K562 (cell line): ENCODE measurements around the gene ATP8B2. TPM values are rescaled to one million over a fixed set of nuclear protein-coding genes. Genes with fewer than 3 reads are reported as not detected.
"Not testable (repeated sequence)": the region's sequence is repeated elsewhere in the genome, so short reads cannot be mapped to it uniquely, and the experiment has no call there.

Source experiments
- ATAC-seq: fragments of 200-7000 bp; cut with Tn5 transposase; 3 replicates; pipeline ENCODE4 v1.9.1; 2020; ENCODE audit warnings: moderate library complexity
- BruUV-seq: library from RNA; stranded (reverse); fragments of 400-500 nt; replicated peaks from 2 replicates; lab custom pipeline; 2021; lab: Mats Ljungman, UMichigan
- CTCF ChIA-PET: fragments of 300-600 bp; formaldehyde crosslinking; extraction: SDS; loops from one replicate; lab custom pipeline; 2021; ENCODE audit warnings: low intra/inter-chr PET ratio; lab: Yijun Ruan, JAX
- POLR2A ChIA-PET: fragments of 300-600, 350-650 bp; sonication (Branson Sonifier 250); formaldehyde crosslinking; extraction: SDS; loops from one replicate; lab custom pipeline; 2021; ENCODE audit warnings: antibody characterized with exemption, inconsistent platforms; lab: Yijun Ruan, JAX
- DNase-seq, 4 experiments: peaks; one replicate each; pipeline versions ENCODE4 v3.0.0 to v3.0.0-alpha.2; 2011 to 2018; ENCODE audit warnings: low spot score in 3 of 4, mixed read lengths in 3 of 4; ENCODE audit errors: extremely low read depth in 1 of 4
- FAIRE-seq: peaks from 2 replicates; lab custom pipeline; 2011; peaks lifted over from hg19 to GRCh38; lab: Jason Lieb, UNC
- H2AFZ ChIP-seq: 2 replicates; pipeline ENCODE4 v1.6.0; 2011; ENCODE audit warnings: low read depth, low read length, control low read depth, inconsistent platforms
- H3K27ac ChIP-seq: fragments of 200-600 bp; 3 replicates; pipeline ENCODE4 v1.8.0; 2011; ENCODE audit warnings: low read depth, mild to moderate bottlenecking, control low read depth, inconsistent platforms, low read length, moderate library complexity, mixed read lengths; ENCODE audit errors: extremely low read depth
- H3K27me3 ChIP-seq, 2 experiments: fragments of 300-600 bp in 1 of 2; 2 replicates in 1 of 2; 3 replicates in 1 of 2; pipeline versions ENCODE4 v1.6.0 to v1.8.0; 2011; ENCODE audit warnings: inconsistent platforms in 2 of 2, low read length in 2 of 2, mild to moderate bottlenecking in 1 of 2, mixed read lengths in 1 of 2, moderate library complexity in 1 of 2; ENCODE audit not compliant: control insufficient read depth in 2 of 2, insufficient read depth in 2 of 2
- H3K36me3 ChIP-seq: fragments of 300-600 bp; 3 replicates; pipeline ENCODE4 v1.8.0; 2011; ENCODE audit warnings: mild to moderate bottlenecking, low read length, inconsistent platforms; ENCODE audit not compliant: control insufficient read depth, insufficient read depth
- H3K4me1 ChIP-seq, 2 experiments: fragments of 200-600 bp in 1 of 2; replicated peaks in 1 of 2; 2 replicates in 1 of 2; 3 replicates in 1 of 2; pipeline versions ENCODE4 v1.5.1 to v1.8.0; 2011; ENCODE audit warnings: inconsistent platforms in 2 of 2, low read length in 2 of 2, mild to moderate bottlenecking in 1 of 2, mixed read lengths in 1 of 2, moderate library complexity in 1 of 2; ENCODE audit not compliant: control insufficient read depth in 2 of 2, insufficient read depth in 2 of 2
- H3K4me2 ChIP-seq: 2 replicates; pipeline ENCODE4 v1.6.1; 2011; ENCODE audit warnings: low read length, control low read depth, inconsistent platforms, mixed read lengths; ENCODE audit not compliant: insufficient read depth
- H3K4me3 ChIP-seq: fragments of 200-600 bp; sonication (generic), shearing (Covaris generic); 2 replicates; pipeline ENCODE4 v1.5.1; 2016; ENCODE audit warnings: control low read depth, inconsistent platforms
- H3K79me2 ChIP-seq: fragments of 200-600 bp; 3 replicates; pipeline ENCODE4 v1.8.0; 2011; ENCODE audit warnings: low read length, inconsistent platforms; ENCODE audit not compliant: control insufficient read depth, insufficient read depth
- H3K9ac ChIP-seq, 2 experiments: 2 replicates each; pipeline versions ENCODE4 v1.6.0 to v1.6.1; 2011; ENCODE audit warnings: low read depth in 2 of 2, low read length in 2 of 2, control low read depth in 1 of 2, inconsistent platforms in 1 of 2, mild to moderate bottlenecking in 1 of 2, mixed read lengths in 1 of 2; ENCODE audit not compliant: insufficient read depth in 1 of 2
- H3K9me1 ChIP-seq: one replicate; pipeline ENCODE4 v1.6.0; 2011; ENCODE audit warnings: inconsistent platforms, mild to moderate bottlenecking, low read length, moderate library complexity; ENCODE audit not compliant: control insufficient read depth, insufficient read depth
- H3K9me3 ChIP-seq: replicated peaks from 2 replicates; pipeline ENCODE4 v1.5.1; 2011; ENCODE audit warnings: low read depth, low read length, inconsistent platforms; ENCODE audit not compliant: control insufficient read depth, insufficient read depth
- H4K20me1 ChIP-seq: replicated peaks from 2 replicates; pipeline ENCODE4 v1.6.1; 2011; ENCODE audit warnings: low read length, inconsistent platforms, mixed read lengths; ENCODE audit not compliant: control insufficient read depth, insufficient read depth
- CTCF ChIP-seq, 3 experiments: IDR thresholded peaks in 2 of 3; conservative IDR thresholded peaks in 1 of 3; 2 replicates each; pipeline ENCODE4 v1.5.1; 2011 to 2012; ENCODE audit warnings: low read length in 3 of 3, mild to moderate bottlenecking in 3 of 3, control low read depth in 2 of 3, improper control_type of control experiment in 1 of 3, inconsistent platforms in 1 of 3, low read depth in 1 of 3, mixed read lengths in 1 of 3, moderate library complexity in 1 of 3; ENCODE audit not compliant: insufficient read depth in 2 of 3
- MNT ChIP-seq, 2 experiments: fragments of 450-650 bp; conservative IDR thresholded peaks; 2 replicates each; pipeline ENCODE4 v1.6.1; 2017; ENCODE audit warnings: mild to moderate bottlenecking in 2 of 2, moderate library complexity in 2 of 2
- TRIM24 ChIP-seq, 2 experiments: fragments of 450-650 bp; IDR thresholded peaks; 2 replicates each; pipeline ENCODE4 v1.6.1; 2016
- TRIM28 ChIP-seq: fragments of 450-650 bp; IDR thresholded peaks from 2 replicates; pipeline ENCODE4 v1.6.1; 2017
- UBTF ChIP-seq, 2 experiments: IDR thresholded peaks; 2 replicates each; pipeline ENCODE4 v1.6.1; 2012; ENCODE audit warnings: improper control_type of control experiment in 2 of 2, low read depth in 2 of 2, low read length in 2 of 2, borderline replicate concordance in 1 of 2
- ZFP36 ChIP-seq: fragments of 150-350 bp; IDR thresholded peaks from 2 replicates; pipeline ENCODE4 v1.6.1; 2018; ENCODE audit warnings: low read length, low read depth; ENCODE audit not compliant: partially characterized antibody
- ZNF431 ChIP-seq: sonication (generic); formaldehyde crosslinking; IDR thresholded peaks from 2 replicates; pipeline ENCODE4 v1.8.0; 2022; ENCODE audit warnings: mild to moderate bottlenecking, missing genetic modification reagents
- WGBS: fragments of 100-300 bp; shearing (Covaris generic); methylation state at CpG from one replicate; pipeline ENCODE4 v1.1.6; 2016; ENCODE audit warnings: low coverage, mixed read lengths; ENCODE audit not compliant: insufficient coverage; ENCODE audit errors: missing lambda C conversion rate; 5-methylcytosine and 5-hydroxymethylcytosine counted together
- in situ Hi-C: fragments of 300-500 bp; cut with MboI; formaldehyde crosslinking; loops from 4 replicates; pipeline ENCODE4 v1.15.0; 2018; ENCODE audit warnings: inconsistent platforms, mixed read lengths
- intact Hi-C: fragments of 100-400 bp; cut with micrococcal nuclease; formaldehyde crosslinking; loops from 2 replicates; pipeline ENCODE4 v1.14.2; 2022
- polyA plus RNA-seq, 8 experiments: library from polyadenylated mRNA; depleted of rRNA in 4 of 8; stranded (reverse) in 5 of 8; unstranded in 3 of 8; fragments of >200 nt; fragmentation: Nextera tagmentation in 2 of 8; fragmentation: Illumina TruSeq in 1 of 8; extraction: Ambion mirVana in 2 of 8; extraction: Trizol in 1 of 8; gene quantifications; 2 replicates each; pipeline versions ENCODE4 v1.2.1 to v1.2.3, GENCODE V29; 2011 to 2014; ENCODE audit warnings: inconsistent platforms in 1 of 8, missing spikeins in 1 of 8
- total RNA-seq, 7 experiments: library from RNA; depleted of rRNA in 6 of 7; stranded (reverse); fragments of >200 nt in 6 of 7; fragmentation: Illumina TruSeq in 2 of 7; extraction: Trizol in 2 of 7; gene quantifications; 2 replicates each; pipeline versions ENCODE4 v1.2.1 to v1.2.3, GENCODE V29; 2011 to 2021; ENCODE audit warnings: low replicate concordance in 1 of 7

ATP8B2 gene
- total and polyA plus RNA-seq, 9 of the 15 experiments (the other 6 are each of a cell fraction or from before 2014, with no cell fraction given) = 0.27 to 33.2 (median 18.4) TPM

- in situ Hi-C loops, H3K9ac ChIP-seq, H3K36me3 ChIP-seq, H4K20me1 ChIP-seq, BruUV-seq, H3K9me1 ChIP-seq, ATAC-seq, DNase-seq, CTCF ChIA-PET, H3K79me2 ChIP-seq, H3K9me3 ChIP-seq, H3K4me2 ChIP-seq, H3K27me3 ChIP-seq, POLR2A ChIA-PET, H3K27ac ChIP-seq, intact Hi-C loops, H2AFZ ChIP-seq, H3K4me3 ChIP-seq, FAIRE-seq: not testable (repeated sequence)
- TF ChIP-seq TRIM28 = peak; percentile 29; the same call in 1 of the 2 replicates
- TF ChIP-seq ZNF431 = peak; percentile 100
- TF ChIP-seq TRIM24 (IDR thresholded peaks at IDR 0.05) = 0 out of 4 replicates have a peak, but pooled peaks of 1 of the 2 experiments have one; percentile 33
- TF ChIP-seq ZFP36 = peak; percentile 13
- H3K4me1 ChIP-seq = peaks cover 28 to 32% of the 10 kb centered on the region in 2 experiments; a peak in 4 of 5 replicates
- WGBS = 94% methylated on average over 6 of the region's 7 CpGs
These were observed 16.2 kb upstream of the ATP8B2 start for GRCh38 chr1:154309136-154309535.

- H3K79me2 ChIP-seq, intact Hi-C loops, in situ Hi-C loops, H3K27ac ChIP-seq, FAIRE-seq, CTCF ChIA-PET, H3K27me3 ChIP-seq, BruUV-seq, POLR2A ChIA-PET, H3K36me3 ChIP-seq, H3K9me1 ChIP-seq, H4K20me1 ChIP-seq, H3K4me3 ChIP-seq, H3K9me3 ChIP-seq: not testable (repeated sequence)
- ATAC-seq = peak; percentile 82
- Histone ChIP-seq H3K4me2 (peak overlapping the region; percentile 80), H3K4me1 (peaks cover 24 to 29% of the 10 kb centered on the region in 2 experiments; a peak in 4 of 5 replicates), H2AFZ (peak overlapping the region; percentile 68), H3K9ac (peak overlapping the region in 1 of 2 experiments; percentile 12; a peak in 1 of 4 replicates)
- DNase-seq = peak in 1 of 4 experiments; percentile 59
- 6% methylated on average over 8 of the region's 13 CpGs for WGBS
- TF ChIP-seq MNT (conservative IDR thresholded peaks at IDR 0.05) = peak in 1 of 2 experiments; percentile 42; a peak in 2 of 4 replicates
- TF ChIP-seq UBTF (IDR thresholded peaks at IDR 0.05; ENCODE audit: borderline replicate concordance in 1 of 2, low read depth in 2 of 2, low read length in 2 of 2) = 0 out of 4 replicates have a peak, but pooled peaks of 1 of the 2 experiments have one; percentile 34
- 0 out of 6 replicates have a peak, but pooled peaks of 1 of the 3 experiments have one; percentile 6 for TF ChIP-seq CTCF (IDR thresholded peaks at IDR 0.05 in 2 of 3, conservative IDR thresholded peaks at IDR 0.05 in 1 of 3; ENCODE audit: insufficient read depth in 2 of 3, low read depth in 1 of 3, low read length in 3 of 3)
These were observed 12.9 kb upstream of the ATP8B2 start for GRCh38 chr1:154312229-154313065.
